Measurements from ENCODE around the gene ZNF74.

ZNF74 gene

GRCh38 chr22:20428496-20429253, 34.7 kb downstream of the ZNF74 start:
- TF ChIP-seq ISL1 (CRISPR knock-in tag; IDR thresholded peaks at IDR 0.05) (no peak), ARNTL (CRISPR knock-in tag; IDR thresholded peaks at IDR 0.05; ENCODE audit: borderline replicate concordance, low read depth) (no peak), CSDC2 (CRISPR knock-in tag; IDR thresholded peaks at IDR 0.05) (no peak), ZNF70 (CRISPR knock-in tag; IDR thresholded peaks at IDR 0.05) (no peak), TOX (CRISPR knock-in tag; IDR thresholded peaks at IDR 0.05; ENCODE audit: borderline replicate concordance) (no peak), ZC3H10 (CRISPR knock-in tag; IDR thresholded peaks at IDR 0.05) (no peak), SNAI2 (CRISPR knock-in tag; IDR thresholded peaks at IDR 0.05) (no peak), TSHZ2 (CRISPR knock-in tag; IDR thresholded peaks at IDR 0.05) (no peak), ZNF565 (CRISPR knock-in tag; conservative IDR thresholded peaks at IDR 0.05; ENCODE audit: low read depth) (no peak), POU6F1 (CRISPR knock-in tag; IDR thresholded peaks at IDR 0.05; ENCODE audit: borderline replicate concordance, low read depth) (no peak), ZNF8 (CRISPR knock-in tag; IDR thresholded peaks at IDR 0.05) (no peak), CSRNP3 (CRISPR knock-in tag; IDR thresholded peaks at IDR 0.05) (no peak), ZFP3 (CRISPR knock-in tag; IDR thresholded peaks at IDR 0.05) (no peak), PPARA (CRISPR knock-in tag; IDR thresholded peaks at IDR 0.05; ENCODE audit: borderline replicate concordance) (no peak), ZFP30 (CRISPR knock-in tag; IDR thresholded peaks at IDR 0.05) (no peak), ESRRG (CRISPR knock-in tag; IDR thresholded peaks at IDR 0.05) (no peak), RARB (CRISPR knock-in tag; IDR thresholded peaks at IDR 0.05) (no peak), GLIS3 (CRISPR knock-in tag; IDR thresholded peaks at IDR 0.05) (no peak)
- ATAC-seq = no peak

GRCh38 chr22:20429254-20430100, 35.5 kb downstream of the ZNF74 start:
- ATAC-seq = no peak
- no peak for TF ChIP-seq ZNF565 (CRISPR knock-in tag; conservative IDR thresholded peaks at IDR 0.05; ENCODE audit: low read depth)
- no peak for TF ChIP-seq ZFP30 (CRISPR knock-in tag; IDR thresholded peaks at IDR 0.05)
- no peak for TF ChIP-seq POU6F1 (CRISPR knock-in tag; IDR thresholded peaks at IDR 0.05; ENCODE audit: borderline replicate concordance, low read depth)

GRCh38 chr22:20430101-20430719, 36.3 kb downstream of the ZNF74 start:
- TF ChIP-seq ARNTL (CRISPR knock-in tag; IDR thresholded peaks at IDR 0.05; ENCODE audit: borderline replicate concordance, low read depth) (no peak), CSDC2 (CRISPR knock-in tag; IDR thresholded peaks at IDR 0.05) (no peak), ZC3H10 (CRISPR knock-in tag; IDR thresholded peaks at IDR 0.05) (no peak), SNAI2 (CRISPR knock-in tag; IDR thresholded peaks at IDR 0.05) (no peak), ZNF565 (CRISPR knock-in tag; conservative IDR thresholded peaks at IDR 0.05; ENCODE audit: low read depth) (no peak), TCF4 (CRISPR knock-in tag; IDR thresholded peaks at IDR 0.05; ENCODE audit: borderline replicate concordance) (no peak), ISL1 (CRISPR knock-in tag; IDR thresholded peaks at IDR 0.05) (no peak), ZNF8 (CRISPR knock-in tag; IDR thresholded peaks at IDR 0.05) (no peak), BACH2 (CRISPR knock-in tag; IDR thresholded peaks at IDR 0.05; ENCODE audit: borderline replicate concordance) (no peak)
- ATAC-seq = no peak
